ENCODE results near the gene AKAP3.

The AKAP3 gene

GRCh38 chr12:4591180-4591687 is 57.6 kb downstream of the AKAP3 start:
- no peak for DNase-seq

- no peak for DNase-seq
Measured at GRCh38 chr12:4589941-4590340, 58.9 kb downstream of the AKAP3 start.

GRCh38 chr12:4588916-4589315 is 59.9 kb downstream of the AKAP3 start:
- DNase-seq = no peak

- DNase-seq = no peak
Measured at GRCh38 chr12:4587108-4587507, 61.7 kb downstream of the AKAP3 start.

DNA sequence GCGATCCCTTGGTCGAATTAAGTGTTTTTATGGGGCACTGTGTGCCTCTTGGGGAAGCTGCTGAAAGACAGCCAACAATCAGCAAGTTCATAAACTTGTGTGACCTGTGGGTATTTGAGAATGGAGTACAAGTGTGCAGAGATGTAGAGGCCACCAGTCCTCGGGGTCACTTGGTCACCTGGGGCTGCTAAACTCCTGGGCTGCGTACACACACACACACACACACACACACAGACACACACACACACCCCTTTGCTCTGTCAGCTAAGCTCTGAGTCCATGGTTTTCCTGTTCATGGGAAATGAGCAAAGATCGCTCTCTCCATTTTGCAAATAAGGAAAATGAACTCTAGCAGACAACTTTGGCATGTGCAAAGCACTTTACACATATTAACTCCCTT is 62.4 kb downstream of the AKAP3 start:
- DNase-seq = no peak

DNA sequence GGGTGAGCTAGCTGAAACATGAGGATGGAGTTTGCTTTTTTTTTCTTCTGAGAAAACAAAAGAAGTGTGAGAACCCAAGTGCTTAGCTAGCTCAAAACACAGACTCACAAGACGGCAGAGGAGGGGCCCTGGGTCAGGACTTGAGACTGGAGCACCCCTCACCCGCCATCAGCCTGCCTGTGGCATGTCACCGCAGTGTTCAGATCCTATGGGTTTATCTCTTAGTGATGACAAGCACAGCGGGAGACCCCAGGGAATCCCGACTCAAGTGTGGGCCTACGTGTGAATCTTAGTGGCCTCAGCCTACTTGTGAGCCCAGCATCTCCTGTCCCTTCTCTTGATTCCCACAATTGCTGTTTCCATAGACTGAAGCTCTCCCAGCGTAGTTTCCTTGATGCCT is 64.0 kb downstream of the AKAP3 start:
- no peak for DNase-seq

DNA sequence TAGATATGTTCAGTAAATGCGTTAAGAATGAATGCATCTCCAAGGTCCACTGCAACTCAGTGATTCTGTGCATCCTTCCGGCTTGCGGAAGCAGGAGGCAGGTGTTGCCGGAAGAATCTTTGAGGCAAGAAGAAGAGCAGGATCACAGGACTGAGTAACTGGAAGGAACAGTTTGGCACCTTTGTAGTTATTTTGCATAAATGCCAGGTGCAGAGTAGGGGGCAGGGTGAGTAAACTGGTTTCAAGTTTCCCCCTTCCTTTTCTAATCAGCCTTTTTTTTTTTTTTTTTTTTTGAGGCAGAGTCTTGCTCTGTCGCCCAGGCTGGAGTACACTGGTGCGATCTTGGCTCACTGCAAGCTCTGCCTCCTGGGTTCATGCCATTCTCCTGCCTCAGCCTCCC is 64.6 kb downstream of the AKAP3 start:
- DNase-seq = no peak

DNA sequence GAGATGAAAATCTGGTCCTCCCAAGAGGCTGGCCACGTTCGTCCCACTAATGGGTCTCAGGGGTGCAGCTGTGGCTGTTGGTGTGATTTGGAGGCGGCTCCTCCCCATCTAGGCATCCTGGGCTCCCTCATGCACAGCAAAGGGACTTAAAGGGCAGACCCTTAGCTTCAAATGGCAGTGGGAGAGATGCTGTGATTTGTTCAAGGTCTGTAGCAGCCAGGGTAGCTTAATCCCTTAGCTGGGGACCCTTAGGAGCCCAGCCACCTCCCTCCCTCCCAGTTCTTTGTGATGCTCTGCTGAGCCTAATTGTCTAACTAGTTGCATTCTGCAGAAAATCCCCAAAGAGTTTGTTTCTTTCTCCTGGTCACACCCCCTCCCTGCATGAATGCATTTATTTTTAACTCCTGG is 68.6 kb downstream of the AKAP3 start:
- DNase-seq = no peak

DNA sequence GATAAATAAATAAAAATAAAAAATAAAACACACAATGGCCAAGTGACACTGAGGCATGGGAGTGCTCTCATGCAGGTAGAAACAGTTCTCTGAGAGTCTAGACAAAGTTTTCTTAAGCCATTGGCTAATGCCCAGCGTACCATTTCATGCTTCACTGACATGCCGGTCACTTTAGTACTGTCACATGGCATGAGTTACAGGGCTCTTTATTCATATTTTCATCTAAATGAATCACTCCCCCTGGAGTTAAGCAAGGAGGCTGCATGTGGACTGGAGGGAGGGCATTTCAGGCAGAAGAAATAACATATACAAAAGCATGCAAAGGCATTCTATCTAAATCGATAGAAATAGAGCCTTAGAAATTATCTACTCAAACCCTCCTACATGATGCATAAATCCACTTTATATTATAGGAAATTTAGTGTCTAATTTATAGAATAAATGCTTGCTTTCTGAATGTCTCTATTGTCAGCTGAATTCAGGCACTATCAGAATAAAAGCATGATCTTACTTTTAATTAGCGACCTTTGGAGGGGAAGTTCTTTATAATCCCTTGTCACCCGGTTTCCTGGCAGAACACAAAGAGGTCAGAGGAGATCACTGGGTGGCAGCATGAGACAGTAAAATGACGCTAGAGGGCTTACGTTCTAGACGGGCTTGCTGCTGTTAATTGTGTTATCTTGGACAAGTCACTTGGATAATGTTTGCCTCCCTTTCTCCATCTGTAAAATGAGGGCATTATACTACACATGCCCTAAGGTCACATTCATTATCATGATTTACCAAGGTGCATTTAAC is 69.3 kb downstream of the AKAP3 start:
- DNase-seq = no peak

DNA sequence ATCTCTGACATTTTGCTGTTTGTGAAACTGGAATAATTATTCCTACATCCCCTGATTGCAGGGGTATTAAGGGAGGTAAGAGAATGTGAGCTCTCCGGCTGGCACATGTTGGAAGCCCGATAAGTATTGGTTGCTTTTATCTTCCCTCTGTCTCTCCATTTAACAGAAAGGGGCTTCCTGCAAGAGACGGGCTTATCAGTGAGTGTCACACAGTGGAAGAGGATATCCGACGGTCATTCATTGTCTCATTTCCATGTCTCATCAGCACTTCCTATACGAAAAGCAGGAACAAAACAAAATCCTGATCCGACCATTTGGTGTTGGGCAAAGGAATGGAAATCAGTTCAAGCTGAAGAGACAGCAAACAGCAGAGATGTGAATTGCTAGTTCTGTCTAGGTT is 76.2 kb downstream of the AKAP3 start:
- DNase-seq = no peak

- DNase-seq = no peak
Measured at GRCh38 chr12:4569261-4569660, 79.6 kb downstream of the AKAP3 start.

DNA sequence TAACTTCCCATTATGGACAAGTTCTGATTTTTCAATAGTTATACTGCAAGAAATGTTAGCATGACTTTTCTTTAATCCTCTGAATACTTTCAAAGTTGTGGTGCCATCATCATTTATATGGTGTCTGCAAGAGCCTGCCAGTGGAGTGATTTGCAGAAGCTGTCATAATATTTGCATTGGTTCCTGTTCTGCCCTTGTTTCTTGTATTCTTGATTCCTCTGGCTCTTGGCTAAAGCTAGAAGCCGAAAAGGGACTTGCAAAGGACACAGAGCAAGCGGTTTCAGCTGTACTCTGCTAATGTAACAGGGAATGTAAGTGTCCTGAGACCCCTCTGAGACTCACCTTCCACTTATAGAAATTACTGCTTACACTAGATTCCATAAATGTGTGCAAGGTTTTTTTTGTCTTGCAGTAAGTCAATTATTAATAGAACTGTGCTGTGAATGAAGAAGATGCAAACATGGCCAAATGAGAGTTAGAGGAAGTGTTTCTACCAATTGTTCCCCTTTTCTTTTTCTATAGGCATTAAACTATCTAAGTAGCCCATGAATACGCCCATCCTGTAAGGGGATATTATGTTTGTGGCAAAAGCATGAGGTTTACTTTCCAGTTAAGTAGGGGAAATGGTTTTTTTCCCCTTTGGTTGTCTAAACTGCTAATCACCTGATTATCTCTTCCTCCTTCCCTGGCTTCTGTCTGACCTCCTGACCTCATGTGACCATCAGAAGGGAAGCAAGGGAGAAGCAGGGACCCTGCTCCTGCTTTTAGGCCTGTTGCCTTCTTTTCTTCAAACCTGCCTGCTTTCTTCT is 81.6 kb downstream of the AKAP3 start:
- no peak for DNase-seq

- DNase-seq = no peak
Measured at GRCh38 chr12:4566474-4566873, 82.4 kb downstream of the AKAP3 start.
